Osteocyte (in vitro differentiated cells): ENCODE results near the gene SOCS3. TPM values are rescaled to one million over a fixed set of nuclear protein-coding genes. Genes with fewer than 3 reads are reported as not detected.
A peak's percentile ranks its signal among the peaks of the same experiment; 100 is the strongest.

Experiments
- DNase-seq: peaks from one replicate; pipeline ENCODE4 v3.0.0; 2021; ENCODE audit warnings: mixed read lengths; ENCODE audit not compliant: unreplicated experiment; ENCODE audit errors: extremely low spot score
- H3K27ac Mint-ChIP-seq: one replicate; pipeline ENCODE4 v1.8.0; 2021; ENCODE audit warnings: mild to moderate bottlenecking, mixed read lengths; ENCODE audit not compliant: unreplicated experiment
- H3K27me3 Mint-ChIP-seq: one replicate; pipeline ENCODE4 v1.8.0; 2021; ENCODE audit warnings: mixed read lengths; ENCODE audit not compliant: unreplicated experiment
- H3K36me3 Mint-ChIP-seq: one replicate; pipeline ENCODE4 v1.8.0; 2021; ENCODE audit warnings: mixed read lengths; ENCODE audit not compliant: unreplicated experiment
- H3K4me1 Mint-ChIP-seq: one replicate; pipeline ENCODE4 v1.8.0; 2021; ENCODE audit warnings: mixed read lengths; ENCODE audit not compliant: unreplicated experiment
- H3K4me3 Mint-ChIP-seq: one replicate; pipeline ENCODE4 v1.8.0; 2021; ENCODE audit warnings: mild to moderate bottlenecking, moderate library complexity, mixed read lengths; ENCODE audit not compliant: unreplicated experiment
- H3K9me3 Mint-ChIP-seq: one replicate; pipeline ENCODE4 v1.8.0; 2021; ENCODE audit warnings: mixed read lengths; ENCODE audit not compliant: unreplicated experiment
- total RNA-seq: library from RNA; stranded (reverse); gene quantifications from 2 replicates; pipeline ENCODE4 v1.2.1, GENCODE V29; 2021
- TF ChIP-seq, protein P1 (sequence below): fragments of 200-600 bp; sonication (generic); IDR thresholded peaks from 2 replicates; pipeline ENCODE4 v1.5.0; 2021; ENCODE audit warnings: antibody characterized with exemption, mild to moderate bottlenecking, moderate library complexity

The SOCS3 gene
- total RNA-seq, 1 donor from 2014 or later = 86.4 TPM

DNA sequence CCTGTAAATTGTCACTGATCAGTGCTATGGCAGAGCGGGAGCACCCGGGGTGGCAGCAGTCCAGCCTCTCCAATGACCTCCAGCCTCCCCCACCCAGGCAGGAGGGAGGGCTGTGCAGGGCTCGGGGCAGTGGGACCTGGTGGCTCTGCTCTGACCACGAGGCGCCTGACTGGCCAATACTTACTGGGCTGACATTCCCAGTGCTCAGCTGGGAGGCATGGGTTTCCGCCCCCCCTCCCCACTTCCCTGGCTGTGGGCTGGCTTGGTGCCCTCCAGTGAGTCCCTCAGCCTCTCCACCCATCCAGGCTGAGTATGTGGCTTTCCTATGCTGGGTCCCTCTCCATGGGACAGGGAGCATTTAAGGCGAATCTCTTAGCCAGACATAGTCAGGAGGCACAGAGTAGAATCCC lies 2.7 kb downstream of the SOCS3 start:
- Mint-ChIP-seq H3K4me3 (peak overlapping the region; percentile 89), H3K36me3 (peaks cover 32% of the 10 kb centered on the region), H3K9me3 (no peaks in the 10 kb centered on the region), H3K27ac (peak overlapping the region; percentile 97), H3K4me1 (peaks cover 62% of the 10 kb centered on the region), H3K27me3 (no peaks in the 10 kb centered on the region)
- TF ChIP-seq, protein P1, sequence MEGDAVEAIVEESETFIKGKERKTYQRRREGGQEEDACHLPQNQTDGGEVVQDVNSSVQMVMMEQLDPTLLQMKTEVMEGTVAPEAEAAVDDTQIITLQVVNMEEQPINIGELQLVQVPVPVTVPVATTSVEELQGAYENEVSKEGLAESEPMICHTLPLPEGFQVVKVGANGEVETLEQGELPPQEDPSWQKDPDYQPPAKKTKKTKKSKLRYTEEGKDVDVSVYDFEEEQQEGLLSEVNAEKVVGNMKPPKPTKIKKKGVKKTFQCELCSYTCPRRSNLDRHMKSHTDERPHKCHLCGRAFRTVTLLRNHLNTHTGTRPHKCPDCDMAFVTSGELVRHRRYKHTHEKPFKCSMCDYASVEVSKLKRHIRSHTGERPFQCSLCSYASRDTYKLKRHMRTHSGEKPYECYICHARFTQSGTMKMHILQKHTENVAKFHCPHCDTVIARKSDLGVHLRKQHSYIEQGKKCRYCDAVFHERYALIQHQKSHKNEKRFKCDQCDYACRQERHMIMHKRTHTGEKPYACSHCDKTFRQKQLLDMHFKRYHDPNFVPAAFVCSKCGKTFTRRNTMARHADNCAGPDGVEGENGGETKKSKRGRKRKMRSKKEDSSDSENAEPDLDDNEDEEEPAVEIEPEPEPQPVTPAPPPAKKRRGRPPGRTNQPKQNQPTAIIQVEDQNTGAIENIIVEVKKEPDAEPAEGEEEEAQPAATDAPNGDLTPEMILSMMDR = no peak
- peak; percentile 90 for DNase-seq

DNA sequence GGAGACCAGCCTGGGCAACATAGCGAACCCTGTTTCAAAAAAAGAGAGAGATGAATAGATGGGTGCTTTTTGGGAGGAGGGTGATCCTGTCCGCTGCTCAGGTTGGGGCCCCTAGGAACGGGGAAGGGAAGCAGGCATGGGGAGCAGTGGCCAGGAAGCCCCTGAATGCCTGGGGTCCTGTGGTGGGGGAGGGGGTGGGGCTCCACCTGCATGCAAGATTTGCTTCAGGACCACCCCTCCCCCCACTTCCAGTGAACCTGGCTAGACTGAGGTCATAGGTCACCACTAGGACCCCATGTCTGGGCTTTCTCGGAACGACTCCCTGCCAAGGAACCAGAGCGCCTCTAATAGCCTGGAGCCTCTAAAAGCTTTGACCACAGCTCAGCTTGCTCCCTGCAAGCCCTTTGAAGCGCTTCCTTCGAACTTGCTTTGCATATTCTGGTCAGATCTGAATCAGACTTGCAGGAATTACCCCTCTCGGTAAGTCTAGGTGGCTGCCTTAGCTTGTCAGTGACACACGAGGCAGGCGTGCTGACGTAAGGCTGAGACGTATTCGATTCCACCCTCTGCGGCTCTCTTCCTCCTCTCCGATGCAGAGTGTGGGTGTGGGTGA lies 3.7 kb downstream of the SOCS3 start:
- no peaks in the 10 kb centered on the region for H3K27me3 Mint-ChIP-seq
- peaks cover 32% of the 10 kb centered on the region for H3K36me3 Mint-ChIP-seq
- no peak for DNase-seq
- H3K4me1 Mint-ChIP-seq = peaks cover 67% of the 10 kb centered on the region
- TF ChIP-seq, protein P1 = no peak
- H3K9me3 Mint-ChIP-seq = no peaks in the 10 kb centered on the region
- peak overlapping the region; percentile 97 for H3K27ac Mint-ChIP-seq
- peak overlapping the region; percentile 89 for H3K4me3 Mint-ChIP-seq

DNA sequence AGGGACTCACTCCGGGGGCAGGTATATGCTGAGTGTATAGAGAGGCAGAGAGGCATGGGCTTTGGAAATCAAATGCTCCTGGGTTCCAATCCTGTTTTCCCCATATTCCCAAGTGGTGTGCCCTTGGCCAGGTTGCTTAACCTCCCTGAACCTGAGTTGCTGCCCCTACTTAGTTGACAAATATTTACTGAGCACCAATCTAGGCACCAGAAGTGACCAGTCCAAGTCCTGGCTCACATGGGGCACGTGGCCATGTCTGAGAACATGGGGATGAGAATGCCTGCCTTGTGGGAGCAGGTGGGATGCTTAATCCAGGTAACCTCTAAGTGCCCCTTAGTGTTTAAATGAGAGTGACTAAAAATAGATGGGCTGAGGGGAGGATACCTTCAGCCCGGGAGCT lies 4.2 kb downstream of the SOCS3 start:
- DNase-seq = no peak
- H3K9me3 Mint-ChIP-seq = no peaks in the 10 kb centered on the region
- H3K36me3 Mint-ChIP-seq = peaks cover 32% of the 10 kb centered on the region
- H3K4me1 Mint-ChIP-seq = peaks cover 65% of the 10 kb centered on the region
- TF ChIP-seq, protein P1 = no peak
- no peaks in the 10 kb centered on the region for H3K27me3 Mint-ChIP-seq
- peak overlapping the region; percentile 97 for H3K27ac Mint-ChIP-seq
- H3K4me3 Mint-ChIP-seq = peak overlapping the region; percentile 89

DNA sequence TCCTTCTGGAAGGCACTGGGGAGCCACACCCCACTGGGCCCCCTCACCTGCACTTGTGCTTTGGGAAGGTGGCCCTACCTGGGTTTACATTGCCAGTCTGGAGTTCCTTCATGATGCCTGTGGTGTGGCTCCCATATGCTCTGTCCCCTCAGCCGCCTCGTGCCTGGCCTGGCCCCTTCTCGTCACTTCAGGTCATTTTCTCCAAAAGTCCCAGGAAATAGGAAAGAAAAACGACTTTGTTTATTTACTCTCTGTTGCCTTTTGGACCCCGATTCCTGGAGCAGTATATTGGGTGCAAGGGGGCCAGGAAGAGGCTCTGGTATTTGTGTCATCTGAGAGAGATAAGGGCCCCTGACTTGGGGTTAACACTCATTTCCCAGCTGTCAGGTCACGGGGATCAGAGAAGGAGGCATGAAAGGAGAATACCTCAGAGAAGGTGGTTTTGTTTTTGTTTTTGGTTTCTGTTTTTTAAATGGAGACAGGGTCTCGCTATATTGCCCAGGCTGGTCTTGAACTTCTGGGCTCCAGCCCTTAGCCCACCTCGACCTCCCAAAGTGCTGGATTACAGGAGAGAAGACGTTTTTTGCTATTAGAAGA lies 4.7 kb downstream of the SOCS3 start:
- H3K4me1 Mint-ChIP-seq = peaks cover 69% of the 10 kb centered on the region
- peak overlapping the region; percentile 97 for H3K27ac Mint-ChIP-seq
- TF ChIP-seq, protein P1 = no peak
- DNase-seq = no peak
- peaks cover 32% of the 10 kb centered on the region for H3K36me3 Mint-ChIP-seq
- no peaks in the 10 kb centered on the region for H3K27me3 Mint-ChIP-seq
- H3K4me3 Mint-ChIP-seq = peak overlapping the region; percentile 89
- H3K9me3 Mint-ChIP-seq = no peaks in the 10 kb centered on the region

GRCh38 chr17:78353834-78354233 lies 6.0 kb downstream of the SOCS3 start:
- peaks cover 77% of the 10 kb centered on the region for H3K4me1 Mint-ChIP-seq

More at GRCh38 chr17:78353834-78354233, 6.0 kb downstream of the SOCS3 start:
- Mint-ChIP-seq H3K36me3 (peaks cover 32% of the 10 kb centered on the region), H3K27me3 (no peaks in the 10 kb centered on the region), H3K9me3 (no peaks in the 10 kb centered on the region), H3K27ac (peak overlapping the region; percentile 97), H3K4me3 (peak overlapping the region; percentile 62)
- DNase-seq = no peak
- TF ChIP-seq, protein P1 = no peak
